GM23248 (cell line): ENCODE measurements around the gene CFAP99. TPM values are rescaled to one million over a fixed set of nuclear protein-coding genes. Genes with fewer than 3 reads are reported as not detected.
A peak's percentile ranks its signal among the peaks of the same experiment; 100 is the strongest.

Experiments
- DNase-seq: peaks from one replicate; pipeline ENCODE4 v3.0.0-alpha.2; 2015
- H2AFZ ChIP-seq: fragments of 200-600 bp; sonication (generic); 2 replicates; pipeline ENCODE4 v1.6.1; 2016; ENCODE audit warnings: antibody characterized with exemption
- H3F3A ChIP-seq: fragments of 200-600 bp; sonication (generic); 2 replicates; pipeline ENCODE4 v1.6.1; 2016; ENCODE audit warnings: mild to moderate bottlenecking, antibody characterized with exemption, mixed run types; ENCODE audit not compliant: insufficient read depth
- H3K27ac ChIP-seq: fragments of 200-600 bp; sonication (generic); 2 replicates; pipeline ENCODE4 v1.5.1; 2016; ENCODE audit warnings: mild to moderate bottlenecking
- H3K27me3 ChIP-seq: fragments of 200-600 bp; sonication (generic); replicated peaks from 2 replicates; pipeline ENCODE4 v1.6.1; 2016; ENCODE audit warnings: mild to moderate bottlenecking; ENCODE audit not compliant: insufficient read depth
- H3K36me3 ChIP-seq: fragments of 200-600 bp; sonication (generic); 2 replicates; pipeline ENCODE4 v1.6.1; 2016; ENCODE audit warnings: low read depth, mild to moderate bottlenecking
- H3K4me1 ChIP-seq: fragments of 200-600 bp; sonication (generic); 2 replicates; pipeline ENCODE4 v1.6.1; 2016; ENCODE audit warnings: mild to moderate bottlenecking; ENCODE audit not compliant: insufficient read depth
- H3K4me2 ChIP-seq: fragments of 200-600 bp; sonication (generic); one replicate; pipeline ENCODE4 v1.6.1; 2016; ENCODE audit warnings: mild to moderate bottlenecking; ENCODE audit not compliant: unreplicated experiment
- H3K4me3 ChIP-seq: fragments of 200-600 bp; sonication (generic); 2 replicates; pipeline ENCODE4 v1.5.1; 2016; ENCODE audit warnings: mild to moderate bottlenecking
- H3K79me2 ChIP-seq: fragments of 200-600 bp; sonication (generic); 2 replicates; pipeline ENCODE4 v1.6.1; 2016; ENCODE audit warnings: mild to moderate bottlenecking; ENCODE audit not compliant: insufficient read depth
- H3K9ac ChIP-seq: fragments of 200-600 bp; sonication (generic); 2 replicates; pipeline ENCODE4 v1.6.1; 2016; ENCODE audit warnings: mild to moderate bottlenecking
- H3K9me2 ChIP-seq: fragments of 200-600 bp; sonication (generic); 2 replicates; pipeline ENCODE4 v1.6.1; 2016; ENCODE audit warnings: mixed run types, mild to moderate bottlenecking, moderate library complexity; ENCODE audit not compliant: insufficient read depth
- H3K9me3 ChIP-seq: fragments of 200-600 bp; sonication (generic); one replicate; pipeline ENCODE4 v1.6.1; 2017; ENCODE audit warnings: low read depth
- H4K20me1 ChIP-seq: fragments of 200-600 bp; sonication (generic); 2 replicates; pipeline ENCODE4 v1.6.0; 2016; ENCODE audit not compliant: insufficient read depth
- EZH2 ChIP-seq: fragments of 200-600 bp; sonication (generic); IDR thresholded peaks from 2 replicates; pipeline ENCODE4 v1.6.1; 2018; ENCODE audit warnings: antibody characterized with exemption, mild to moderate bottlenecking; ENCODE audit not compliant: insufficient read depth, poor library complexity, severe bottlenecking
- EZH2phosphoT487 ChIP-seq: fragments of 200-600 bp; sonication (generic); IDR thresholded peaks from 2 replicates; pipeline ENCODE4 v1.6.1; 2018; ENCODE audit warnings: antibody characterized with exemption, moderate library complexity, mild to moderate bottlenecking, low read depth; ENCODE audit not compliant: insufficient read depth
- WGBS, 2 experiments: methylation state at CpG; one replicate each; pipeline ENCODE4 v1.1.6; 2015 to 2017; ENCODE audit warnings: low lambda C conversion rate in 2 of 2, low coverage in 1 of 2; ENCODE audit errors: missing lambda C conversion rate in 2 of 2; 5-methylcytosine and 5-hydroxymethylcytosine counted together
- in situ Hi-C: fragments of 300-500 bp; cut with MboI; formaldehyde crosslinking; loops from 2 replicates; pipeline ENCODE4 v1.15.0; 2020
- polyA plus RNA-seq: library from polyadenylated mRNA; unstranded; fragments of >200 nt; fragmentation: Nextera tagmentation; extraction: Ambion mirVana; gene quantifications from 2 replicates; pipeline ENCODE4 v1.2.1, GENCODE V29; 2016
- total RNA-seq: library from RNA; depleted of rRNA; stranded (reverse); fragments of >200 nt; shearing (Covaris generic); gene quantifications from 2 replicates; pipeline ENCODE4 v1.2.3, GENCODE V29; 2014

The CFAP99 gene
- total and polyA plus RNA-seq, 2 experiments from 2014 or later: not detected

- Histone ChIP-seq H3K9me2 (no peaks in the 10 kb centered on the region), H3K4me2 (no peak overlapping the region), H3K4me1 (peaks cover 25% of the 10 kb centered on the region), H3K4me3 (no peak overlapping the region), H3F3A (peaks cover 23% of the 10 kb centered on the region; the same call in 1 of the 2 replicates), H3K79me2 (peaks cover 100% of the 10 kb centered on the region), H2AFZ (no peak overlapping the region), H3K27me3 (no peaks in the 10 kb centered on the region), H3K27ac (no peak overlapping the region), H4K20me1 (peaks cover 43% of the 10 kb centered on the region), H3K36me3 (no peaks in the 10 kb centered on the region), H3K9ac (no peak overlapping the region), H3K9me3 (no peaks in the 10 kb centered on the region)
- TF ChIP-seq EZH2phosphoT487: no peak
- TF ChIP-seq EZH2: no peak
- 84 to 91% methylated on average over 6 of the region's 6 CpGs for WGBS, 2 experiments
- in situ Hi-C loops: no loop called here
- no peak for DNase-seq
These were observed 65.4 kb downstream of the CFAP99 start for GRCh38 chr4:2484185-2484584.

GRCh38 chr4:2484993-2485392, 66.2 kb downstream of the CFAP99 start:
- Histone ChIP-seq H3F3A (peaks cover 27% of the 10 kb centered on the region), H3K27me3 (no peaks in the 10 kb centered on the region), H3K9me2 (no peaks in the 10 kb centered on the region), H3K4me3 (peak overlapping the region; percentile 42), H4K20me1 (peaks cover 43% of the 10 kb centered on the region), H3K36me3 (no peaks in the 10 kb centered on the region), H3K9ac (peak overlapping the region; percentile 49), H3K4me2 (peak overlapping the region; percentile 79), H2AFZ (no peak overlapping the region), H3K79me2 (peaks cover 100% of the 10 kb centered on the region), H3K27ac (peak overlapping the region; percentile 50), H3K4me1 (peaks cover 31% of the 10 kb centered on the region), H3K9me3 (no peaks in the 10 kb centered on the region)
- DNase-seq: peak; percentile 84
- TF ChIP-seq EZH2 (no peak), EZH2phosphoT487 (no peak)
- WGBS, 2 experiments: 9% methylated on average over 11 of the region's 11 CpGs
- in situ Hi-C loops: no loop called here

- H3F3A ChIP-seq: peaks cover 37% of the 10 kb centered on the region
- H3K79me2 ChIP-seq: peaks cover 100% of the 10 kb centered on the region
- H2AFZ ChIP-seq: no peak overlapping the region
- DNase-seq: no peak
- in situ Hi-C loops: no loop called here
- H3K27ac ChIP-seq: no peak overlapping the region
- peaks cover 4% of the 10 kb centered on the region; the same call in 1 of the 2 replicates for H3K36me3 ChIP-seq
- no peak overlapping the region for H3K4me3 ChIP-seq
- TF ChIP-seq EZH2: no peak
- TF ChIP-seq EZH2phosphoT487: no peak
- H3K9me2 ChIP-seq: no peaks in the 10 kb centered on the region
- 97 to 98% methylated on average over 4 of the region's 4 CpGs for whole genome bisulfite sequencing, 2 experiments
- H3K27me3 ChIP-seq: no peaks in the 10 kb centered on the region
- no peaks in the 10 kb centered on the region for H3K9me3 ChIP-seq
- H3K4me2 ChIP-seq: no peak overlapping the region
- peaks cover 41% of the 10 kb centered on the region for H3K4me1 ChIP-seq
- peaks cover 36% of the 10 kb centered on the region for H4K20me1 ChIP-seq
- no peak overlapping the region for H3K9ac ChIP-seq
These were observed 67.2 kb downstream of the CFAP99 start for GRCh38 chr4:2485956-2486355.

- Histone ChIP-seq H3K9me3 (no peaks in the 10 kb centered on the region), H3K27ac (no peak overlapping the region), H3K36me3 (peaks cover 6% of the 10 kb centered on the region; the same call in 1 of the 2 replicates), H3F3A (peaks cover 44% of the 10 kb centered on the region), H3K27me3 (no peaks in the 10 kb centered on the region), H3K4me2 (no peak overlapping the region), H2AFZ (no peak overlapping the region), H3K9me2 (no peaks in the 10 kb centered on the region), H3K4me1 (peaks cover 49% of the 10 kb centered on the region), H3K4me3 (no peak overlapping the region), H4K20me1 (peaks cover 28% of the 10 kb centered on the region), H3K79me2 (peaks cover 100% of the 10 kb centered on the region), H3K9ac (no peak overlapping the region)
- TF ChIP-seq EZH2 (no peak), EZH2phosphoT487 (no peak)
- DNase-seq: no peak
- 84 to 86% methylated on average over 6 of the region's 6 CpGs for WGBS, 2 experiments
- in situ Hi-C loops: no loop called here
These were observed 68.2 kb downstream of the CFAP99 start for GRCh38 chr4:2486981-2487380.

- H3F3A ChIP-seq: peaks cover 43% of the 10 kb centered on the region
- H4K20me1 ChIP-seq: peaks cover 22% of the 10 kb centered on the region
- peaks cover 48% of the 10 kb centered on the region for H3K4me1 ChIP-seq
- in situ Hi-C loops: no loop called here
- H3K4me2 ChIP-seq: no peak overlapping the region
- H3K27me3 ChIP-seq: no peaks in the 10 kb centered on the region
- H3K79me2 ChIP-seq: peaks cover 100% of the 10 kb centered on the region
- DNase-seq: no peak
- H2AFZ ChIP-seq: no peak overlapping the region
- no peak for TF ChIP-seq EZH2
- no peak for TF ChIP-seq EZH2phosphoT487
- no peaks in the 10 kb centered on the region for H3K9me3 ChIP-seq
- H3K9ac ChIP-seq: no peak overlapping the region
- H3K4me3 ChIP-seq: no peak overlapping the region
- 91 to 92% methylated on average over 6 of the region's 6 CpGs for WGBS, 2 experiments
- H3K36me3 ChIP-seq: peaks cover 12% of the 10 kb centered on the region
- no peak overlapping the region for H3K27ac ChIP-seq
- H3K9me2 ChIP-seq: no peaks in the 10 kb centered on the region
These were observed 68.9 kb downstream of the CFAP99 start for GRCh38 chr4:2487632-2488031.
